ENCODE measurements around the gene CTSD. TPM values are rescaled to one million over a fixed set of nuclear protein-coding genes. Genes with fewer than 3 reads are reported as not detected.

CTSD gene
- total RNA-seq, 1 donor from 2014 or later: 1,216 TPM

- DNase-seq (ENCODE audit: low read depth): no peak
Measured at GRCh38 chr11:1756791-1757771, 6.6 kb downstream of the CTSD start.

- no peak for DNase-seq (ENCODE audit: low read depth)
Measured at GRCh38 chr11:1755692-1756561, 7.8 kb downstream of the CTSD start.

- DNase-seq (ENCODE audit: low read depth): no peak
Measured at GRCh38 chr11:1755344-1755691, 8.4 kb downstream of the CTSD start.

- no peak for DNase-seq (ENCODE audit: low read depth)
Measured at GRCh38 chr11:1754376-1755150, 9.2 kb downstream of the CTSD start.

- no peak for DNase-seq (ENCODE audit: low read depth)
Measured at GRCh38 chr11:1753929-1754305, 9.8 kb downstream of the CTSD start.

GRCh38 chr11:1753229-1753928 lies 10.3 kb downstream of the CTSD start:
- DNase-seq (ENCODE audit: low read depth): no peak

- DNase-seq (ENCODE audit: low read depth): no peak
Measured at GRCh38 chr11:1752907-1753228, 10.9 kb downstream of the CTSD start.

GRCh38 chr11:1751999-1752906 lies 11.5 kb downstream of the CTSD start:
- DNase-seq (ENCODE audit: low read depth): no peak

GRCh38 chr11:1751531-1751921 lies 12.2 kb downstream of the CTSD start:
- DNase-seq (ENCODE audit: low read depth): no peak

- DNase-seq (ENCODE audit: low read depth): no peak
Measured at GRCh38 chr11:1750840-1751530, 12.7 kb downstream of the CTSD start.

GRCh38 chr11:1750481-1750839 lies 13.3 kb downstream of the CTSD start, which contains the start of gene IFITM10:
Gene IFITM10, minus strand, starts transcription at chr11:1750595. Its CDS starts 153 bp downstream, at chr11:1750442.
- DNase-seq (ENCODE audit: low read depth): no peak

- DNase-seq (ENCODE audit: low read depth): peak; percentile 59
Measured at GRCh38 chr11:1749395-1750351, 14.1 kb downstream of the CTSD start.

- DNase-seq (ENCODE audit: low read depth): no peak
Measured at GRCh38 chr11:1748636-1749394, 14.9 kb downstream of the CTSD start.

GRCh38 chr11:1747753-1748635 lies 15.7 kb downstream of the CTSD start:
- DNase-seq (ENCODE audit: low read depth): no peak

GRCh38 chr11:1746956-1747752 lies 16.6 kb downstream of the CTSD start:
- DNase-seq (ENCODE audit: low read depth): no peak

GRCh38 chr11:1746511-1746931 lies 17.2 kb downstream of the CTSD start:
- DNase-seq (ENCODE audit: low read depth): no peak
